Chondrocyte (in vitro differentiated cells): ENCODE results near the gene SNRNP70. TPM values are rescaled to one million over a fixed set of nuclear protein-coding genes. Genes with fewer than 3 reads are reported as not detected.
A peak's percentile ranks its signal among the peaks of the same experiment; 100 is the strongest.
"Not testable (repeated sequence)": the region's sequence is repeated elsewhere in the genome, so short reads cannot be mapped to it uniquely, and the experiment has no call there.

Experiments
- DNase-seq: peaks from one replicate; pipeline ENCODE4 v3.0.0; 2021; ENCODE audit warnings: mixed read lengths, low spot score
- H3K27ac Mint-ChIP-seq: one replicate; pipeline ENCODE4 v1.8.0; 2021; ENCODE audit warnings: mild to moderate bottlenecking, moderate library complexity, mixed read lengths; ENCODE audit not compliant: unreplicated experiment
- H3K27me3 Mint-ChIP-seq: 2 replicates; pipeline ENCODE4 v1.8.0; 2021; ENCODE audit warnings: low read depth, mixed read lengths
- H3K36me3 Mint-ChIP-seq: 2 replicates; pipeline ENCODE4 v1.8.0; 2021; ENCODE audit warnings: low read depth, mixed read lengths
- H3K4me1 Mint-ChIP-seq: 2 replicates; pipeline ENCODE4 v1.8.0; 2021; ENCODE audit warnings: low read depth, mild to moderate bottlenecking, mixed read lengths
- H3K4me3 Mint-ChIP-seq: one replicate; pipeline ENCODE4 v1.8.0; 2021; ENCODE audit warnings: mild to moderate bottlenecking, moderate library complexity, mixed read lengths; ENCODE audit not compliant: unreplicated experiment
- H3K9me3 Mint-ChIP-seq: 2 replicates; pipeline ENCODE4 v1.8.0; 2021; ENCODE audit warnings: low read depth, mixed read lengths
- total RNA-seq: library from RNA; stranded (reverse); gene quantifications from 3 replicates; pipeline ENCODE4 v1.2.1, GENCODE V29; 2021
- TF ChIP-seq, protein P1 (sequence below): fragments of 200-600 bp; sonication (generic); IDR thresholded peaks from 2 replicates; pipeline ENCODE4 v1.5.0; 2021; ENCODE audit warnings: antibody characterized with exemption, mild to moderate bottlenecking, moderate library complexity

SNRNP70 gene
- total RNA-seq, 1 donor from 2014 or later: 151 TPM

DNA sequence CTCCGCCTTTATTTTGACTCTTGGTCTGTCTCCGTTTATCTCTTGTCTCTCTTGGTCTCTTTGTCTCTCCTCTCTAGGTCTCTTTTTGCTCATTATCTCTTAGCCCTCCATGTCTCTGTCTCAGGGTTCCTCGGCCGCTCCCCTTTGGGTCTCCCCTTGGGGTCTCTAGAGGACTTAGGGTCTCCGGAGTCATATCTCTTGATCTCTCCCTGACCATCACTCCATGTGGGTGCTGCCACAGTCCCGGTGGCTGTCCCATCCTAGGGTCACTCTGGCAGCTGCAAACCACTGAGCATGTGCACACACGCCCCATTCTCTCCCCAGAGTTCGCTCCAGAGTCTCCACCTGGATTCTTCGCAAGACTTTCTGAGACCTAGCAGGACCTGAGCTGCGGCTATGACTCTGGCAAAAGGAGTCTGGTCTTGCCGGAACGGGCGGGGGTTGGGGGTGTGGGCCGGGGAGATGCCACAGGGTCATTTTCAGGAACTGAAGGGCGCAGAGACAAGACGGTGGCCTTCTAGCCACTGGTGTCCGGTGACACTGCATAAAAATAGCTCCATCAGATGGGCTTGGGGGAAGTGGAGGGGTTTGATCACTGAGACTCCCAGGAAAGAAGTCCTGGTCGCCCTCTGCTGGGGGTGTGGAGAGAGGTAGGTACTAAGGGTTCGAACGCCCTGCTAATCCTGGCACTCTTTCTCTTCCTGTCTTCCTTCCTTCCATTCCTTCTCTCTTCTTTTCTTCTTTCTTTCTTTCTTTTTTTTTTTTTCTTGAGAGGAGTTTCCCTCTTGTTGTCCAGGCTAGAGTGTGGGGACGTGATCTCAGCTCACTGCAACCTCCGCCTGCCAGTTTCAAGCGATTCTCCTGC is 11.5 kb upstream of the SNRNP70 start:
- Mint-ChIP-seq H3K4me3 (peak overlapping the region; percentile 69), H3K4me1 (peaks cover 10% of the 10 kb centered on the region), H3K9me3 (peaks cover 6% of the 10 kb centered on the region), H3K27ac (no peak overlapping the region), H3K27me3 (peaks cover 16% of the 10 kb centered on the region), H3K36me3 (peaks cover 4% of the 10 kb centered on the region)
- TF ChIP-seq, protein P1, sequence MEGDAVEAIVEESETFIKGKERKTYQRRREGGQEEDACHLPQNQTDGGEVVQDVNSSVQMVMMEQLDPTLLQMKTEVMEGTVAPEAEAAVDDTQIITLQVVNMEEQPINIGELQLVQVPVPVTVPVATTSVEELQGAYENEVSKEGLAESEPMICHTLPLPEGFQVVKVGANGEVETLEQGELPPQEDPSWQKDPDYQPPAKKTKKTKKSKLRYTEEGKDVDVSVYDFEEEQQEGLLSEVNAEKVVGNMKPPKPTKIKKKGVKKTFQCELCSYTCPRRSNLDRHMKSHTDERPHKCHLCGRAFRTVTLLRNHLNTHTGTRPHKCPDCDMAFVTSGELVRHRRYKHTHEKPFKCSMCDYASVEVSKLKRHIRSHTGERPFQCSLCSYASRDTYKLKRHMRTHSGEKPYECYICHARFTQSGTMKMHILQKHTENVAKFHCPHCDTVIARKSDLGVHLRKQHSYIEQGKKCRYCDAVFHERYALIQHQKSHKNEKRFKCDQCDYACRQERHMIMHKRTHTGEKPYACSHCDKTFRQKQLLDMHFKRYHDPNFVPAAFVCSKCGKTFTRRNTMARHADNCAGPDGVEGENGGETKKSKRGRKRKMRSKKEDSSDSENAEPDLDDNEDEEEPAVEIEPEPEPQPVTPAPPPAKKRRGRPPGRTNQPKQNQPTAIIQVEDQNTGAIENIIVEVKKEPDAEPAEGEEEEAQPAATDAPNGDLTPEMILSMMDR: peak; percentile 27
- DNase-seq: no peak

DNA sequence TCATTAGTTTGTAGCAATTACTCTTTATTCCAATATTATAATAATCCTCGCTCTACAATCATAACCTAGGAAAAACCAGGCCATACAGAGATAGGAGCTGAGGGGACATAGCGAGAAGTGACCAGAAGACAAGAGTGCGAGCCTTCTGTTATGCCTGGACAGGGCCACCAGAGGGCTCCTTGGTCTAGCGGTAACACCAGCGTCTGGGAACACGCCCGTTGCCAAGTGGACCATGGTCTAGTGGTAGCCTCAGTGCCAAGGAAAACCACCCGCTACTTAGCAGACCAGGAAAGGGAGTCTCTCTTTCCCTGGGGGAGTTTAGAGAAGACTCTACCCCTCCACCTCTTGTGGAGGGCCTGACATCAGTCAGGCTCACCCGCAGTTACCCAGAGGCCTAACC is 10.4 kb upstream of the SNRNP70 start:
- not testable (repeated sequence) for H3K9me3 Mint-ChIP-seq, H3K27ac Mint-ChIP-seq, H3K4me1 Mint-ChIP-seq, H3K36me3 Mint-ChIP-seq, DNase-seq, H3K4me3 Mint-ChIP-seq
- peaks cover 16% of the 10 kb centered on the region for H3K27me3 Mint-ChIP-seq
- TF ChIP-seq, protein P1: peak; percentile 82

DNA sequence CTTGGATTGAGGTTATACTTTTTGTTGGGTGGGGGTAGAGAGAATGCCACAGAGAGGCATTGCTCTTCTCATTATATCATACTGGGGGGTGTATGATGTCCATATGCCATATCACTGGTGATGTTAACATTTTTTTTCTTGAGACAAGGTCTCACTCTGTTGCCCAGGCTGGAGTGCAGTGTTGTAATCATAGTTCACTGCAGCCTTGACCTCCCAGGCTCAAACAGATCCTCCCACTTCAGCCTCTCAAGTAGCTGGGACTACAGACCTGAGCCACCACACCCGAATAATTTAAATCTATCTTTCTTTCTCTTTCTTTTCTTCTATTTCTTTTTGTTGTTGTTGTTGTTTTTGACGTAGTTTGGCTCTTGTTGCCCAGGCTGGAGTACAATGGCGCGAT is 4.9 kb upstream of the SNRNP70 start:
- H3K9me3 Mint-ChIP-seq: no peaks in the 10 kb centered on the region
- no peaks in the 10 kb centered on the region for H3K36me3 Mint-ChIP-seq
- peaks cover 8% of the 10 kb centered on the region for H3K4me1 Mint-ChIP-seq
- no peak overlapping the region for H3K4me3 Mint-ChIP-seq
- H3K27me3 Mint-ChIP-seq: no peaks in the 10 kb centered on the region
- TF ChIP-seq, protein P1: no peak
- DNase-seq: no peak
- H3K27ac Mint-ChIP-seq: no peak overlapping the region

DNA sequence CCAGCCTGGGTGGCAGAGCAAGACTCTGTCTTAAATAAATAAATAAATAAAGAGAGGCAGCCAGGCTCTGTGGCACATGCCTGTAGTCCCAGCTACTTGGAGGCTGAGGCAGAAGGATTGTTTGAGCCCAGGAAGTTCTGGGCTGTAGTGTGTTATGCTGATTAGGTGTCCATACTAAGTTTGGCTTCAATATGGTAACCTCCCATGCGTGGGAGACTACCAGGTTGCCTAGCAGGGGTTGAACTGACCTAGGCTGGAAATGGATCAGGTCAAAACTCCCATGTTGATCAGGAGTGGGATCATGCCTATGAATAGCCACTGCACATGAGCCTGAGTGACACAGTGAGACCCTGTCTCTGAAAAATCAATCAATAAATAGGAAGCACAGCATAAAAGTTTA is 4.0 kb upstream of the SNRNP70 start:
- H3K4me1 Mint-ChIP-seq: peaks cover 13% of the 10 kb centered on the region
- no peak overlapping the region for H3K4me3 Mint-ChIP-seq
- no peaks in the 10 kb centered on the region for H3K9me3 Mint-ChIP-seq
- H3K27ac Mint-ChIP-seq: no peak overlapping the region
- TF ChIP-seq, protein P1: no peak
- H3K27me3 Mint-ChIP-seq: no peaks in the 10 kb centered on the region
- no peak for DNase-seq
- H3K36me3 Mint-ChIP-seq: peaks cover 1% of the 10 kb centered on the region

DNA sequence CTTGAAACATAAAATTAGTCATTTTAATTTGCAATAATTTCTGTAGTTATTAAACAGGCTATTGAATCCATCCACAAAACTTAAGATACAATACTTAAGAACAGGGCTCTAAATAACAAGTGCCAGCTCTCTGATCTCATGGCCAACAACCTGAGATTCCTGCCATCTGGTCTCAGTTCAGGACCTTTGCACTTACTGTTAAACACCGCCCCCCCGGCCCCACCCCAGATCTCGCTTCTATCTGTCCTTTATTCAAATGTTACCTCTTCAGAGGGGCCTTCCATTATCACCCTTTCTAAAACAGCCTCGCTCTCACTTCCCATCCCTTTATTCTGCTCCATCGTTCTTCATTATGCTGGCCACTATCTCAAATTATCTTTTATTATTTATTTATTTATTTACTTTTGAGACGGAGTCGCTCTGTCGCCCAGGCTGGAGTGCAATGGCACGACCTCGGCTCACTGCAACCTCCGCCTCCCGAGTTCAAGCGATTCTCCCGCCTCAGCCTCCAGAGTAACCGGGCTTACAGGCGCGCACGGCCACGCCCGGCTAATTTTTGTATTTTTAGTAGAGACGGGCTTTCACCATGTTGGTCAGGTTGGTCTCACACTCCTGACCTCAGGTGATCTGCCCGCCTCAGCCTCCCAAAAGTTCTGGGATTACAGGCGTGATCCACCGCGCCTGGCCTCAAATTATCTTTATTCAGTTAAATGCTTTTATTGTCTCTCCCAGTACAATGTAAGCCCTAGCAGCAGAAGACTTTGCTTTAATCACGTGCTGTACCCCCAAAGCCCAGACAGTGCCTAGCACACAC is 838 bp upstream of the SNRNP70 start:
- H3K4me1 Mint-ChIP-seq: peaks cover 37% of the 10 kb centered on the region
- peak overlapping the region; percentile 97 for H3K27ac Mint-ChIP-seq
- H3K36me3 Mint-ChIP-seq: peaks cover 9% of the 10 kb centered on the region
- DNase-seq: no peak
- H3K9me3 Mint-ChIP-seq: no peaks in the 10 kb centered on the region
- TF ChIP-seq, protein P1: no peak
- H3K4me3 Mint-ChIP-seq: peak overlapping the region; percentile 99
- no peaks in the 10 kb centered on the region for H3K27me3 Mint-ChIP-seq
